ENCODE data around the gene IGLON5. TPM values are rescaled to one million over a fixed set of nuclear protein-coding genes. Genes with fewer than 3 reads are reported as not detected.

The IGLON5 gene
- total RNA-seq, 4 donors from 2014 or later, result 0.27 TPM; not detected in 3

DNA sequence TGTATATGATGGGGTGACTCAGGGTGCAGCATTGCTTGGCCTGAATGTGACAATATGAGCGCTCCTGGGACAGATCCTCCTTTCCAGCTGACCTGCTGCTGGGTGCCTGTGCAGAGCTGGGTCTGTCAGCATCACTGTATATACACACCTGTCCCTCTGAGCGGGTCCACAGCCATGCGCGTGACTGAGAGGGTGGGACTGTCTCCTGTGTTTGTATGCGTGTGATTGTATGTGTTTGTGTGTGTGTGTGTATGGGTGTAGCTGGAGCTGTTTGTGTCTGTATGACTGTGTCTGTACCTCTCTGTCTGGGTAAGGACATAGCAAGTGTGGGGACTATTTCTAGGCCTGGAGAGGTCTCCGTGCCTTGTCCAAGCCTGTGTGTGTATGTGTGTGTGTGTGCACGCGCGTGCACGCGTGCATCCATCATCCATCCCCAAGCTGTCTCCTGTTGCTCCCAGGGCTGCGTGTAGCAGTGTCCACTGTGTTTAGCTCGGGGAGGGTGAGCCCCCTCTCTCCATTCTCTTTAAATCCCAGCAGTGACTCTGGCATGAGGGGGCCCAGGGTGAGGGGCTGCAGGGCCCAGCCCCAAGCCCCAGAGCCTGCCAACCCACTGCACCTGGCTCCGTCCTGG is 8.3 kb downstream of the IGLON5 start:
- no peak for DNase-seq (ENCODE audit: low spot score in 2 of 2)
- intact Hi-C loops (cut with DNase I; ENCODE audit: low total_unique reads), result loop anchor here (10.0 kb wide), 1 partner anchor 95 kb away; the partner anchor contains the start of gene SIGLEC10
- TF ChIP-seq, protein P1, sequence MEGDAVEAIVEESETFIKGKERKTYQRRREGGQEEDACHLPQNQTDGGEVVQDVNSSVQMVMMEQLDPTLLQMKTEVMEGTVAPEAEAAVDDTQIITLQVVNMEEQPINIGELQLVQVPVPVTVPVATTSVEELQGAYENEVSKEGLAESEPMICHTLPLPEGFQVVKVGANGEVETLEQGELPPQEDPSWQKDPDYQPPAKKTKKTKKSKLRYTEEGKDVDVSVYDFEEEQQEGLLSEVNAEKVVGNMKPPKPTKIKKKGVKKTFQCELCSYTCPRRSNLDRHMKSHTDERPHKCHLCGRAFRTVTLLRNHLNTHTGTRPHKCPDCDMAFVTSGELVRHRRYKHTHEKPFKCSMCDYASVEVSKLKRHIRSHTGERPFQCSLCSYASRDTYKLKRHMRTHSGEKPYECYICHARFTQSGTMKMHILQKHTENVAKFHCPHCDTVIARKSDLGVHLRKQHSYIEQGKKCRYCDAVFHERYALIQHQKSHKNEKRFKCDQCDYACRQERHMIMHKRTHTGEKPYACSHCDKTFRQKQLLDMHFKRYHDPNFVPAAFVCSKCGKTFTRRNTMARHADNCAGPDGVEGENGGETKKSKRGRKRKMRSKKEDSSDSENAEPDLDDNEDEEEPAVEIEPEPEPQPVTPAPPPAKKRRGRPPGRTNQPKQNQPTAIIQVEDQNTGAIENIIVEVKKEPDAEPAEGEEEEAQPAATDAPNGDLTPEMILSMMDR (IDR thresholded peaks at IDR 0.05), result no peak
- no peak for TF ChIP-seq POLR2A (IDR thresholded peaks at IDR 0.05)
- 78 to 80% methylated on average over 14 of the region's 14 CpGs for WGBS, 2 donors
- no peak overlapping the region for H3K4me3 ChIP-seq (ENCODE audit: low read depth, poor library complexity, severe bottlenecking)

- no peak for DNase-seq (ENCODE audit: low spot score in 2 of 2)
- intact Hi-C loops (cut with DNase I; ENCODE audit: low total_unique reads), result loop anchor here (10.0 kb wide), 1 partner anchor 95 kb away; the partner anchor contains the start of gene SIGLEC10
- H3K4me3 ChIP-seq (ENCODE audit: low read depth, poor library complexity, severe bottlenecking), result no peak overlapping the region
- TF ChIP-seq, protein P1 (IDR thresholded peaks at IDR 0.05), result no peak
- no peak for TF ChIP-seq POLR2A (IDR thresholded peaks at IDR 0.05)
- 42 to 48% methylated on average over 14 of the region's 14 CpGs for WGBS, 2 donors
Observed at GRCh38 chr19:51320280-51320657, 8.8 kb downstream of the IGLON5 start.

DNA sequence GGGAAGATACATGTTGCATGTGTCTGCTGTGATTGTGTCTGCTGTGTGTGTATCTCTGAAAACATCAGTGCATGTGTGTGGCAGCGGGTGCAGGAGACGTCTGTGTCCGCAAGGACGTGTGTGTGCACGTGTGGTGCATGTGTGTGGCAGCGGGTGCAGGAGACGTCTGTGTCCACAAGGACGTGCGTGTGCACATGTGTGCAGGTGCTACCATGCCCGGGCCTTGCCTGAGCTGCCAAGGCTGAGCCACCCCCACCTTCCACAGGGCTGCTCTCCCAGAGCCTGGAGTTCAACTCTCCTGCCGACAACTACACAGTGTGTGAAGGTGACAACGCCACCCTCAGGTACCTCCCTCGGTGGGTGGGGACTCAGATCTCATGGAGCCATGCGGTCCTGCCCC is 10.4 kb downstream of the IGLON5 start:
- WGBS, 2 donors, result 51 to 63% methylated on average over 11 to 14 of the region's 14 CpGs
- no peak overlapping the region for H3K4me3 ChIP-seq (ENCODE audit: low read depth, poor library complexity, severe bottlenecking)
- TF ChIP-seq POLR2A (IDR thresholded peaks at IDR 0.05), result no peak
- TF ChIP-seq, protein P1 (IDR thresholded peaks at IDR 0.05), result no peak
- intact Hi-C loops (cut with DNase I; ENCODE audit: low total_unique reads), result loop anchor here (10.0 kb wide), 1 partner anchor 93 kb away; the partner anchor contains the start of gene SIGLEC10
- no peak for DNase-seq (ENCODE audit: low spot score in 2 of 2)

GRCh38 chr19:51323481-51324166 is 12.2 kb downstream of the IGLON5 start:
- WGBS, 2 donors, result 69 to 74% methylated on average over 29 of the region's 29 CpGs
- no peak for DNase-seq (ENCODE audit: low spot score in 2 of 2)
- H3K4me3 ChIP-seq (ENCODE audit: low read depth, poor library complexity, severe bottlenecking), result no peak overlapping the region
- intact Hi-C loops (cut with DNase I; ENCODE audit: low total_unique reads), result loop anchor here (10.0 kb wide), 1 partner anchor 91 kb away; the partner anchor contains the start of gene SIGLEC10
- TF ChIP-seq, protein P1 (IDR thresholded peaks at IDR 0.05), result no peak
- TF ChIP-seq POLR2A (IDR thresholded peaks at IDR 0.05), result no peak

DNA sequence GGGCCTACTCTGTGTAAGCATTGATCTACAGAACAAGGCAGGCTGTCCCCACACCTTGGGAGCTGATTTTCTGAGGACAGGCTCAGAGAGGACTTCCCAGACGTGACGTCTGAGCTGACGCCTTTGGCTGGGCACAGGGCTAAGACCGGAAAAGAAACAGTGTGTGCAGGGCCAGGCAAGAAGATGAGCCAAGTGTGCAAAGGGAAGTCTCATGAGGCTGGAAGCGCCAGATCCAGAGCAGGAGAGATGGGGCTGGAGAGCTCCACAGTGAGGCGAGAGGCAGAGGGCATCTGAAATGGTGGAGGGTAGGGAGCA is 12.7 kb downstream of the IGLON5 start:
- TF ChIP-seq POLR2A (IDR thresholded peaks at IDR 0.05), result no peak
- TF ChIP-seq, protein P1 (IDR thresholded peaks at IDR 0.05), result no peak
- no peak overlapping the region for H3K4me3 ChIP-seq (ENCODE audit: low read depth, poor library complexity, severe bottlenecking)
- intact Hi-C loops (cut with DNase I; ENCODE audit: low total_unique reads), result loop anchor here (10.0 kb wide), 1 partner anchor 91 kb away; the partner anchor contains the start of gene SIGLEC10
- DNase-seq (ENCODE audit: low spot score in 2 of 2), result no peak
- 65 to 66% methylated on average over 6 of the region's 6 CpGs for WGBS, 2 donors
